GM06990 (cell line): ENCODE data around the gene ZFP1.

Experiments
- DNase-seq: peaks from one replicate; pipeline ENCODE4 v3.0.0-alpha.2; 2011; ENCODE audit not compliant: insufficient read length; ENCODE audit errors: extremely low read depth
- H3K27me3 ChIP-seq: replicated peaks from 2 replicates; pipeline ENCODE4 v1.6.0; 2011; ENCODE audit warnings: low read length; ENCODE audit not compliant: control insufficient read depth, insufficient read depth
- H3K36me3 ChIP-seq: 2 replicates; pipeline ENCODE4 v1.5.1; 2011; ENCODE audit warnings: low read length; ENCODE audit not compliant: control insufficient read depth, insufficient read depth
- H3K4me3 ChIP-seq: replicated peaks from 2 replicates; pipeline ENCODE4 v1.5.1; 2011; ENCODE audit warnings: low read depth, mild to moderate bottlenecking, control low read depth, low read length
- TF ChIP-seq, protein P1 (sequence below): IDR thresholded peaks from 2 replicates; pipeline ENCODE4 v1.5.1; 2011; ENCODE audit warnings: low read length, control low read depth, mild to moderate bottlenecking, inconsistent platforms; ENCODE audit not compliant: insufficient read depth, poor library complexity, severe bottlenecking

Gene ZFP1

DNA sequence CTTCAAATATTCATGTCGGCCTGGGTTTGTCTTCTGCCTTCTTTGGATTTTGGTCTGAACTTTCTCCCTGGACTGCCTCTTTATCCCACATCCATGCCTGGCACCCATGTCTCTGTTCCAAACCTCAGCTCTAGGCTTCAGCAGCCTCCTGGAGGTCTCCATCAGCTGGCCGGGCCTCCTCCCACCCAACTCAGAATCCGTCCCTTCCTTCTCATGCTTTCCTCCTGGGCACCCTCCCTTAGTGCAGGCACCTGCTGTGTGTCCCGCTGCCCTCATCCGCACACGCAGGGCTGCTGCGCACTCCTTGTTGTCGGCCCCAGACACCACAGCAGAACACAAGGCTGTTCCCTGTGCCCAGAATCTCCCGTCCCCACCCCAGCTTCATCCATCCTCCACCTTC, 45.7 kb upstream of the ZFP1 start:
- Histone ChIP-seq H3K36me3 (no peaks in the 10 kb centered on the region), H3K4me3 (no peak overlapping the region), H3K27me3 (no peaks in the 10 kb centered on the region)
- TF ChIP-seq, protein P1, sequence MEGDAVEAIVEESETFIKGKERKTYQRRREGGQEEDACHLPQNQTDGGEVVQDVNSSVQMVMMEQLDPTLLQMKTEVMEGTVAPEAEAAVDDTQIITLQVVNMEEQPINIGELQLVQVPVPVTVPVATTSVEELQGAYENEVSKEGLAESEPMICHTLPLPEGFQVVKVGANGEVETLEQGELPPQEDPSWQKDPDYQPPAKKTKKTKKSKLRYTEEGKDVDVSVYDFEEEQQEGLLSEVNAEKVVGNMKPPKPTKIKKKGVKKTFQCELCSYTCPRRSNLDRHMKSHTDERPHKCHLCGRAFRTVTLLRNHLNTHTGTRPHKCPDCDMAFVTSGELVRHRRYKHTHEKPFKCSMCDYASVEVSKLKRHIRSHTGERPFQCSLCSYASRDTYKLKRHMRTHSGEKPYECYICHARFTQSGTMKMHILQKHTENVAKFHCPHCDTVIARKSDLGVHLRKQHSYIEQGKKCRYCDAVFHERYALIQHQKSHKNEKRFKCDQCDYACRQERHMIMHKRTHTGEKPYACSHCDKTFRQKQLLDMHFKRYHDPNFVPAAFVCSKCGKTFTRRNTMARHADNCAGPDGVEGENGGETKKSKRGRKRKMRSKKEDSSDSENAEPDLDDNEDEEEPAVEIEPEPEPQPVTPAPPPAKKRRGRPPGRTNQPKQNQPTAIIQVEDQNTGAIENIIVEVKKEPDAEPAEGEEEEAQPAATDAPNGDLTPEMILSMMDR = no peak
- no peak for DNase-seq

DNA sequence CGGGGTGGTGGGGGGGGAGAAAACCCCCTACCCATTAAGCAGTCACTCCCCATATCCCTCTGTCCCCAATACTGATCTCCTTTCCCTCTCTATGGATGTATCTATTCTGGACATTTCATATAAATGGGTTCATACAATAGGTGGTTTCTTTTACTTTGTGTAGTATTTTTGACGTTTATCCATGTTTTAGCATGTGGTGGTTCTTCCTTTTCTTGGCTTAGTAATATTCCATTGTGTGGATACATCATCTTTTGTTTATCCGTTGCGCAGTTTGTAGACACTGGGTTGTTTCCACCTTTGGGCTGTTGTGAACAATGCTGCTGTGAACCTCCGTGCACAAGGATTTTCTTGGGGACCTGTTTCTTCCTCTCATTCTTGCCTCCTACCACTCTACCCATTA, 44.3 kb upstream of the ZFP1 start:
- TF ChIP-seq, protein P1 = no peak
- DNase-seq = no peak
- Histone ChIP-seq H3K36me3 (no peaks in the 10 kb centered on the region), H3K4me3 (no peak overlapping the region), H3K27me3 (no peaks in the 10 kb centered on the region)

DNA sequence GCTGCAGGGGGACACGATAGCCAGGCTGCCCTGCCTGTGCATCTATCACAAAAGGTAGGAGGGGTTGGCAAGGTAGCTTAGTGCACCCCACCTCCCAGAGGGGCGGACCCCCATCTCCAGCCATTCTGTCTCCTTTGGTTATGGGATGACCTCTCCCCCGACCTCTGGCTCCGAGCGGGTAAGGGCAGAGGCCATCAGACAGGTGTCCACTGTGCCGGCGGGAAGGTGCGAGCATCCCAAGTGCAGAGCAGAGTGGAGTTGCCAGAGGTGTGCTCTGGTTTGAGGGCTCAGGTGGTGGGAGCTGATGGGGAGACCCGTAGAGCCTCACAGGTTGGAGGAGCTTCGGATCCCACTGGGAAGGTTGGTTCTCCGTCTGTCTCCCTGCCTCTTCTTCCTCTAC, 43.5 kb upstream of the ZFP1 start:
- Histone ChIP-seq H3K4me3 (no peak overlapping the region), H3K27me3 (no peaks in the 10 kb centered on the region), H3K36me3 (no peaks in the 10 kb centered on the region)
- TF ChIP-seq, protein P1 = no peak
- no peak for DNase-seq

DNA sequence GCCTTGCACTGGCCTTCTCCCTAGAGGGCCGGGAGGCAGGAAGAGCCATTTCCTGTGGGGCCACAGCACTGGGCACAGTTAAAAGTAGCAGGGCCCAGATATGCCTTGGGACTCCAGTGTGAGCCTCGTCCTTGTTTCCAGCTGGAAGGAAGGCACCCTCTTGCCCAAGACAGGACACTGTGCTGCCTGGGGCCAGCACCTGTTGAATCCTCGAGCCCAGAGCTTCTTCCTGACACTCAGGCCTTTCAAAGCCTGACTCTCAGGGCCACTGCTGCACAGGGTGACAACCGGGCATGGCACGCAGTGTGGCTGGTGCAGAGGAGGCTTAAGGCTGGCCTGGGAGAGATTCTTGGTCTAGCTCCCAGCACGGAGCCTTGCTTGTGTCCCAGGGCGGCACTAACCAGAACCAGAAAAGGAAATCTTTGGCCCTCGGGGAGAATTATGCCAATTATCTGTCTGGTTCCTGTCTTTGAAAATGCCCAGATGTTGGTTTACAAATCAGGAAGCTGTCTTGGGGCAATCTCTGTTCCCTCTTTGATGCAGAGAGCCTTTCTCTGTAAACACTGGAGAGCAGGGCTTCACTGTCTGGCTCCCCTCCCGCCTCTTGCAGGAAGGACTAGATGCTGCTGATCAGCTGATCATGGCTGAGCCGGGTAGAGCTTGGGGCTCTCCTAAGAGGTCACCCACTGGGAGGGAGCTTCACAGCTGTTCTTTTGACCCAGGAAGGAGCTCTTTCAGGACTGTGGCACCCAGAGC, 42.8 kb upstream of the ZFP1 start:
- H3K36me3 ChIP-seq = no peaks in the 10 kb centered on the region
- DNase-seq = no peak

DNA sequence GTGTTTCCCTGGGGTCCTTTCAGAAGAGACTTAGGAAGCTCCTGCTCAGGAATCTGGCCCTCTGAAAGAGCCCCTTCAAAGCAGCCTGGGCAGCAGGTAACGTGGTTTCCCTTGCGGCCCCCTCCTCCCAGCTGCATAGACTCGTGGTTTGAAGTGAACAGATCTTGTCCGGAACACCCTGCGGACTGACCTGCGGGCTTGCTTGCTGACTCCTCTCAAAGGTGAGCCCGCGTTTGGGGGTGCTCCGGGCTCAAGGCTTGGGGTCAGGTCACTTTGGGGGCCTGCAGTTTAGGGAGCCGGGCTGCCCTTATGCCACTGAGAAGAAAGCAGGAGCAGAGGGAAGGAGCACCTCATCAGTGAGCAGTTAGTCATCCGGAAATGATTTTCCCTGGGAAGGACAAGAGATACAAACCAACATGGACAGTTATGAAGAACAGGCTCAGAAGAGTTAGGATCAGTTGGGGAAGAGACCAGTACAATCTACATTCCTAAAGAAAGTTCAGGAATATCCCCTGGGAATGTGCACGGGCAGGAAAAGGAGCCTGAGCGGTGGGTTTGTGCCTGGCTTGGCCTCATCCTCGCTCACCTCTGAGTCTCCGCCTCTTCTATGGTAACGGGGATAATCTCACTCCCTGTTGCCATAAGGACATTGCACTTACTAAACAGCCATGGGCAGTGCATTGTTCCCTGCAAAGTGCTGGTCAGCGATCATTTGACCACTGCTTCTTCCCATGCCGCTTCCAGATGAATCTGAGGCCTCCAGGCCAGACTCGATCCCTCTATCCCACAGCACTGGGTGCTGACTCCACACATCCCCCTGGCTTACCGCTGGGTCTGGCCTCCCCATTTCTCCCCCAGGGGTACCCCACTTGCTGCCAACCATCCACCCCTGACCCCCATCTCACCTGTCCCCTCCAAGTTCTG, 41.7 kb upstream of the ZFP1 start:
- no peak overlapping the region for H3K4me3 ChIP-seq
- TF ChIP-seq, protein P1 = no peak
- no peaks in the 10 kb centered on the region for H3K27me3 ChIP-seq
- DNase-seq = no peak
- H3K36me3 ChIP-seq = no peaks in the 10 kb centered on the region

More for the DNA sequence above, 42.8 kb upstream of the ZFP1 start:
- H3K27me3 ChIP-seq = no peaks in the 10 kb centered on the region
- TF ChIP-seq, protein P1 = no peak
- H3K4me3 ChIP-seq = no peak overlapping the region
